ENCODE data around the gene HSPA4L. TPM values are rescaled to one million over a fixed set of nuclear protein-coding genes. Genes with fewer than 3 reads are reported as not detected.

HSPA4L gene
- total and polyA plus RNA-seq, 4 donors: 2.6 to 17.7 (median 7.8) TPM

DNA sequence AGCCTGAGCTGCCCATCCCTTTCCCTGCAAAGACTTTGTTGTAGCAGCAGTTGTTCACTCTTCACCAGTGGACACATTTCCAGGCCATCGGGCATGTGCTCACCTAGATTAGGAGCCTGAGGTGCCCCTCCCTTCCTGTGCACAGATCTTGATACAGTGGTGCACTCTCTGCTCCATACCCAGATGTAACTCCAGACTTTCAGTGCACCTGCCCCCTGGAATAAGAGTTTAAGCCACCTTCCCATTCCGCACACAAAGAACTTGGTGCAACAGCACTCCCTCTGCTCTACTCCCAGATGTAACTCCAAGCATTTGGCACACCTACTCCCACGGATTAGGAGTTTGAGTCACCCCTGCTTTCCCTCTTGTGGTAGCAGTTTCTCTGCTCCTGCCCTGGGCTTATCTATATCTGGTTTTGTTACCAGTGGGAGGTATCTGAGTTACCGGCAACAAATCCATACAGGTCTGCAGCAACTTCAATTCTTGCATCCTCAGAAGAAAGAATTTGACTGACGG lies 62.5 kb downstream of the HSPA4L start:
- WGBS, 2 donors: 84 to 94% methylated on average over 5 of the region's 5 CpGs
- no peak for ATAC-seq (ENCODE audit: low FRiP score)
- intact Hi-C loops (cut with DNase I): no loop called here

DNA sequence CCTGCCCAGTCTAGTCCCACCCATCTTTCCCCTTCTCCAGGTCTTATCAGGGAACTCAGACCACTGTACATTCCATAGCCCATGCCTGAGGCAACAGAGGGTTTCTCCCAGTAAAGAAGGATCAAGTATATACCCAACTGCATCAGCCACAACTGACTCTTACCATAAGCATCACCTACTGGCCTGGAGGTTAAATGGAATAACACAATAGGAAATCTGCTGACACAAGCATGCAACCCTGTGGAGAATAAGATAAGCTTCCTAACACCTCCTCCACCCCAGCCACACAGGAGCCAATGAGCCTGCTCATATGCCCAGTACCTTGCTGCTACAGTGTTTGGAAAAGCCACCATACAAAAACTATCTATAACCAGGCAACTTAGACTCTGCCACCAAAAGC lies 63.9 kb downstream of the HSPA4L start:
- ATAC-seq (ENCODE audit: low FRiP score) (no peak), DNase-seq (no peak)
- no peaks in the 10 kb centered on the region for H3K27me3 ChIP-seq (ENCODE audit: control insufficient read depth in 1 of 2, insufficient read depth in 2 of 2, low read length in 1 of 2)
- intact Hi-C loops (cut with DNase I): no loop called here
- H3K36me3 ChIP-seq (ENCODE audit: control insufficient read depth in 1 of 2, insufficient read depth in 2 of 2, low read length in 1 of 2): no peaks in the 10 kb centered on the region
- no peaks in the 10 kb centered on the region for H3K9me3 ChIP-seq (ENCODE audit: control insufficient read depth, low read length)
- H3K4me3 ChIP-seq (ENCODE audit: low read length in 2 of 2): no peak overlapping the region
- no peak overlapping the region for H3K27ac ChIP-seq (ENCODE audit: low read depth in 1 of 2, low read length in 2 of 2)
- no peaks in the 10 kb centered on the region for H3K4me1 ChIP-seq (ENCODE audit: control insufficient read depth in 1 of 2, insufficient read depth in 2 of 2, low read length in 2 of 2)

More for the DNA sequence above, 62.5 kb downstream of the HSPA4L start:
- H3K27me3 ChIP-seq (ENCODE audit: control insufficient read depth in 1 of 2, insufficient read depth in 2 of 2, low read length in 1 of 2): no peaks in the 10 kb centered on the region
- H3K4me1 ChIP-seq (ENCODE audit: control insufficient read depth in 1 of 2, insufficient read depth in 2 of 2, low read length in 2 of 2): no peaks in the 10 kb centered on the region
- no peak overlapping the region for H3K4me3 ChIP-seq (ENCODE audit: low read length in 2 of 2)
- H3K9me3 ChIP-seq (ENCODE audit: control insufficient read depth, low read length): no peaks in the 10 kb centered on the region
- no peak for DNase-seq
- no peaks in the 10 kb centered on the region for H3K36me3 ChIP-seq (ENCODE audit: control insufficient read depth in 1 of 2, insufficient read depth in 2 of 2, low read length in 1 of 2)
- H3K27ac ChIP-seq (ENCODE audit: low read depth in 1 of 2, low read length in 2 of 2): no peak overlapping the region

DNA sequence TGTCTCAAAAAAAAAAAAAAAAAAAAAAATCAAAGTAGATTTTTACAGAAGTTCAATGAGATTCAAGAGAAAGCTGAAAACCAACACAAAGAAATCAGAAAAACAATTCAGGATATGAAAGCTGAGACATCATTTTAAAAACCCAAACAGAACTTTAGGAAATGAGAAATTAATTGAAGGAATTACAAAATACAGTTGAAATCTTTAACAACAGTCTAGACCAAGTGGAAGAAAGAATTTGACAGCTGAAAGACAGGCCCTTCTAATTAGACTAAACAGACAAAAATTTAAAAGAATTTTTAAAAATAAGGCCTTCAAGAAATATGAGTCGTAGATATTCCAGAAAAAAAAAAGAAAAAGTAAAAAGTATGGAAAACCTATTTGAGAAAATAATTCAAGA lies 64.6 kb downstream of the HSPA4L start:
- 91 to 93% methylated on average over 1 of the region's 1 CpG for WGBS, 2 donors
- Histone ChIP-seq H3K4me1 (ENCODE audit: control insufficient read depth in 1 of 2, insufficient read depth in 2 of 2, low read length in 2 of 2) (no peaks in the 10 kb centered on the region), H3K27me3 (ENCODE audit: control insufficient read depth in 1 of 2, insufficient read depth in 2 of 2, low read length in 1 of 2) (no peaks in the 10 kb centered on the region), H3K27ac (ENCODE audit: low read depth in 1 of 2, low read length in 2 of 2) (no peak overlapping the region), H3K36me3 (ENCODE audit: control insufficient read depth in 1 of 2, insufficient read depth in 2 of 2, low read length in 1 of 2) (no peaks in the 10 kb centered on the region), H3K4me3 (ENCODE audit: low read length in 2 of 2) (no peak overlapping the region), H3K9me3 (ENCODE audit: control insufficient read depth, low read length) (no peaks in the 10 kb centered on the region)
- no peak for DNase-seq
- intact Hi-C loops (cut with DNase I): no loop called here
- no peak for ATAC-seq (ENCODE audit: low FRiP score)

DNA sequence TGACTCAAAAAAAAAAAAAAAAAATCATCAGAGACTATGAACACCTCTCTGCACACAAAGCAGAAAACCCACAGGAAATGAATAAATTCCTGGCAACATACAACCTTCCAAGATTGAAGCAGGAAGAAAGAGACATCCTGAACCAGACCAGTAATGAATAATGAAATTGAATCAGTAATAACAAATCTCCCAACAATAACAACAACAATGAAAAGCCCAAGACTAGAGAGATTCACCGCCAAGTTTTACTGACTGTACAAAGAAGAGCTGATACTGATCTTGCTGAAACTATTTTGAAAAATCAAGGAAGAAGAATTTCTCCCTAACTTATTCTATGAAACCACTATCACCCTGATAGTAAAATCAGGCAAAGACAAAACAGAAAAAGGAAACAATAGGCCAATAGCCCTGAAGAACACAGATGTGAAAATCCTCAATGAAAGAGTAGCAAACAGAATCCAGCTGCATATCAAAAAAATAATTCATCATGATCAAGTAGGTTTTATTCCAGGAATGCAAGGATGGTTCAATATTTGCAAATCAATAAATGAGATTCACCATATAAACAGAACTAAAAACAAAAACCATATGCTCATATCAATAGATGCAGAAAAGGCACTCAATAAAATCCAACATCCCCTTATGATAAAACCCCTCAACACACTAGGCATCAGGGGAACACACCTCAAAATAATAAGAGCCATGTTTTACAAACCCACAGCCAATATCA lies 67.5 kb downstream of the HSPA4L start:
- intact Hi-C loops (cut with DNase I): no loop called here
- H3K36me3 ChIP-seq (ENCODE audit: control insufficient read depth in 1 of 2, insufficient read depth in 2 of 2, low read length in 1 of 2): no peaks in the 10 kb centered on the region
- WGBS, 2 donors: 97% methylated on average over 1 of the region's 1 CpG
- no peak for DNase-seq
- no peak overlapping the region for H3K4me3 ChIP-seq (ENCODE audit: low read length in 2 of 2)
- no peaks in the 10 kb centered on the region for H3K9me3 ChIP-seq (ENCODE audit: control insufficient read depth, low read length)
- no peak overlapping the region for H3K27ac ChIP-seq (ENCODE audit: low read depth in 1 of 2, low read length in 2 of 2)
- no peak for ATAC-seq (ENCODE audit: low FRiP score)
- H3K27me3 ChIP-seq (ENCODE audit: control insufficient read depth in 1 of 2, insufficient read depth in 2 of 2, low read length in 1 of 2): no peaks in the 10 kb centered on the region
- no peaks in the 10 kb centered on the region for H3K4me1 ChIP-seq (ENCODE audit: control insufficient read depth in 1 of 2, insufficient read depth in 2 of 2, low read length in 2 of 2)

DNA sequence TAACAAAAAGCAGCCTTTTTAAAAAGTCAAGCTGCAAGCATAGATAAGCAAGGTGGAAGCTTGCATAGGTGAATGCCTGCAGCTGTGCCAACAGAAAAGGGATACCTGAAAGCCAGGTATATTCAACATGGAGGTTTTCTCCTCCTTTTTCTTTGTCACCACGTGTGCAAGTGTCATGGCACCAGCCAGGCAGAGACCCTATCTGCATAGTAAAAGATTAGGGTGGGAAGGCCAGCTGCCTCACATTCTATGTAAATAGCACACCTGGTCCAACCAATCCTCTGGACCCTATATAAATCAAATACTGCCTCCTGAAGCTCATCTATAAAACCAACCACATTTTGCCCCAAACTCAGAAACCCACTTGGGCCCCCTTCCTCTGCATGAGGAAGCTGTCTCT lies 70.5 kb downstream of the HSPA4L start:
- Histone ChIP-seq H3K27me3 (ENCODE audit: control insufficient read depth in 1 of 2, insufficient read depth in 2 of 2, low read length in 1 of 2) (no peaks in the 10 kb centered on the region), H3K36me3 (ENCODE audit: control insufficient read depth in 1 of 2, insufficient read depth in 2 of 2, low read length in 1 of 2) (no peaks in the 10 kb centered on the region), H3K4me1 (ENCODE audit: control insufficient read depth in 1 of 2, insufficient read depth in 2 of 2, low read length in 2 of 2) (no peaks in the 10 kb centered on the region), H3K4me3 (ENCODE audit: low read length in 2 of 2) (no peak overlapping the region), H3K9me3 (ENCODE audit: control insufficient read depth, low read length) (peaks cover 3% of the 10 kb centered on the region), H3K27ac (ENCODE audit: low read depth in 1 of 2, low read length in 2 of 2) (no peak overlapping the region)
- 17 to 25% methylated on average over 1 of the region's 1 CpG for WGBS, 2 donors
- no peak for ATAC-seq (ENCODE audit: low FRiP score)
- no peak for DNase-seq
- intact Hi-C loops (cut with DNase I): no loop called here

DNA sequence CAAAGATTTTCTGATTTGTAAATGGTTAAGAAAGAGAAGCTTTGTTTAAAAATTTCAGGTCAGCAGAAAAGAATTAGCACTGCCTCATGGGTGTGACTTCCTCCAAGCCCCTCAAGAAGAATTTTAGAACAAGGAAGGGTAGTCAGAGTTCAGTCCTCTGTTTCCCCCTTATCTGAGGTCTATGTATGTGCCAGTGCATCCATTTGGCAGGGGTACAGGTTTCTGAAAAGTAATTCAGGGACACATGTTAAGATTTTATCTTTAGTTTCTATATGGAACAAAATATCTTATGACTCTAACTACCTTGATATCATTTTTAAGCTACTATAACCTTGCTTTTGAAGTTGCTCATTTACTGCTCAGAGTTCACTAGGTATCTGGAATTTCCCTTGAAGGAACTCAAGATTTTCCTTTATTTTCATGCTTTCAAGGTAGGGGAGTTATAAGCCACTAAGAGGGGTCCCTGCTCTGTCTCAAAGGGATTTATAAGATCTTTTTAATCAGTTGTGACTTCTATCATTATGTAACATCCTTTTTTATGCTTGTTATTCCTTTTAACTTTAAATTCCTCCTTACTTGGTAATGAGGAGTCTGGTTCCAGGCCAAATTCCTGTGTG lies 74.2 kb downstream of the HSPA4L start:
- no peak overlapping the region for H3K4me3 ChIP-seq (ENCODE audit: low read length in 2 of 2)
- H3K27ac ChIP-seq (ENCODE audit: low read depth in 1 of 2, low read length in 2 of 2): no peak overlapping the region
- H3K9me3 ChIP-seq (ENCODE audit: control insufficient read depth, low read length): peaks cover 3% of the 10 kb centered on the region
- no peaks in the 10 kb centered on the region for H3K27me3 ChIP-seq (ENCODE audit: control insufficient read depth in 1 of 2, insufficient read depth in 2 of 2, low read length in 1 of 2)
- ATAC-seq (ENCODE audit: low FRiP score): no peak
- H3K4me1 ChIP-seq (ENCODE audit: control insufficient read depth in 1 of 2, insufficient read depth in 2 of 2, low read length in 2 of 2): no peaks in the 10 kb centered on the region
- intact Hi-C loops (cut with DNase I): no loop called here
- DNase-seq: no peak
- no peaks in the 10 kb centered on the region for H3K36me3 ChIP-seq (ENCODE audit: control insufficient read depth in 1 of 2, insufficient read depth in 2 of 2, low read length in 1 of 2)

DNA sequence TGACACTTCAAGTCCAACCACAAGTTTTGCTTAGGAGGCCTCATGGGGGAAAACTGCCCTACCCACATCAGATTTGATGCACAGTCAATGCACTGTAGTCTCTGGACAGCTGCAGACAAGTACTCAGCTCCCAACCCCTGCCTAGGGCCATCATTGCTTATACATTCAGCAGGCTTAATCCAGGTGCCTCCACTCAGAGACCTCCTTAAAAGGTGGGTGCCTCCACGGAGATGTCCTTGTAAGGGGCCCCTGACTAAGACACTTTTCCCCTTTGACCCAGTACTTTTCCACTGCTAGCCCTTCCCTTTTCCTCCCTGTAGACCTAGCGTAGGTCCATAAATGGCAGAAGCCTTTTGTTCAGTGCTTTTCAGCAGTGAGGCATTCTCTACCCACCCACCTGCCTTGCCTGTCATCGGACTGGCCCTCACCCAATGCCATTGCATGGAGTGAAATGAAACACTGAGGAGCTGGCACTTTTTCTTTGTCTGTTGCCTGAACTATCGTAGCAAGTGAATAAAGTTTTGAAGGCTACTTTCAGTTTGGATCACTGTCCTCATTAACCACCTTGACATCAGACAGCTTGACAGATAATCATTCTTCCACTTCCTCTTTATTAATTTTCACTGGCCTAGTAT lies 74.8 kb downstream of the HSPA4L start:
- ATAC-seq (ENCODE audit: low FRiP score) (no peak), DNase-seq (no peak)
- peaks cover 3% of the 10 kb centered on the region for H3K9me3 ChIP-seq (ENCODE audit: control insufficient read depth, low read length)
- no peaks in the 10 kb centered on the region for H3K36me3 ChIP-seq (ENCODE audit: control insufficient read depth in 1 of 2, insufficient read depth in 2 of 2, low read length in 1 of 2)
- no peak overlapping the region for H3K4me3 ChIP-seq (ENCODE audit: low read length in 2 of 2)
- intact Hi-C loops (cut with DNase I): no loop called here
- H3K4me1 ChIP-seq (ENCODE audit: control insufficient read depth in 1 of 2, insufficient read depth in 2 of 2, low read length in 2 of 2): no peaks in the 10 kb centered on the region
- H3K27me3 ChIP-seq (ENCODE audit: control insufficient read depth in 1 of 2, insufficient read depth in 2 of 2, low read length in 1 of 2): no peaks in the 10 kb centered on the region
- H3K27ac ChIP-seq (ENCODE audit: low read depth in 1 of 2, low read length in 2 of 2): no peak overlapping the region
- WGBS, 2 donors: 87 to 91% methylated on average over 4 of the region's 4 CpGs

DNA sequence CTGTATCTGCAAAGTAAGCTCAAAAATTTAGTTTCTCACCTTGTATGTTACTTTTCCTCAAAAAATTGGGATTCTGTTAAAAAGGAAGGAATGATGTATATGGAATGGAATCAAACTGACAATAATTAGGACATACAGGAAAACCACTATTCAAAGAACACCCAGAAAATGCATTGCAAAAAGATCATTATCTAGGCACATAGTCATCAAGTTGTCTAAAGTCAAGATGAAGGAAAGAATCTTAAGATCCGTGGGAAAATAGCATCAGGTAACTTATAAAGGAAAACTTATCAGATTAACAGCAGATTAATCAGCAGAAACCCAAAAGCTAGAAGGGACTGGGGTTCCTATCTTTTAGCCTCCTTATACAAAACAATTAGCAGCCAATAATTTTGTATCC lies 75.5 kb downstream of the HSPA4L start:
- WGBS, 2 donors: 93 to 97% methylated on average over 1 of the region's 1 CpG
- Histone ChIP-seq H3K27me3 (ENCODE audit: control insufficient read depth in 1 of 2, insufficient read depth in 2 of 2, low read length in 1 of 2) (no peaks in the 10 kb centered on the region), H3K36me3 (ENCODE audit: control insufficient read depth in 1 of 2, insufficient read depth in 2 of 2, low read length in 1 of 2) (no peaks in the 10 kb centered on the region), H3K4me1 (ENCODE audit: control insufficient read depth in 1 of 2, insufficient read depth in 2 of 2, low read length in 2 of 2) (no peaks in the 10 kb centered on the region), H3K4me3 (ENCODE audit: low read length in 2 of 2) (no peak overlapping the region), H3K27ac (ENCODE audit: low read depth in 1 of 2, low read length in 2 of 2) (no peak overlapping the region), H3K9me3 (ENCODE audit: control insufficient read depth, low read length) (peaks cover 3% of the 10 kb centered on the region)
- ATAC-seq (ENCODE audit: low FRiP score): no peak
- intact Hi-C loops (cut with DNase I): no loop called here
- DNase-seq: no peak

DNA sequence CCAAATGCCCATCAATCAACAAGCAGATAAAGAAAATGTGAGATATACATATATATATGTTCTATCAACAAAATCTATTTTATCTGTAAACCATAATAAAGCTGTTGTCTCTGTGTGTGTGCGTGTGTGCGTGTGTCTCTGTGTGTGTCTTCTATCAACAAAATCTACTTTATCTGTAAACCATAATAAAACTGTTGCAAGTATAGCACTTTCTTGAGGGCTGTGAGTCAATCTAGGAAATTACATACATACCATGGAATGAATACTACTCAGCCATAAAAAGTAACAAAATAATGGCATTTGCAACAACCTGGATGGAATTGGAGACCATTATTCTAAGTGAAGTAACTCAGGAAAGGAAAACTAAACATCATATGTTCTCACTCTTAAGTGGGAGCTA lies 86.1 kb downstream of the HSPA4L start:
- 71 to 75% methylated on average over 2 of the region's 2 CpGs for WGBS, 2 donors
- ATAC-seq (ENCODE audit: low FRiP score): no peak
- no peaks in the 10 kb centered on the region for H3K27me3 ChIP-seq (ENCODE audit: control insufficient read depth in 1 of 2, insufficient read depth in 2 of 2, low read length in 1 of 2)

More for the DNA sequence above, 86.1 kb downstream of the HSPA4L start:
- intact Hi-C loops (cut with DNase I): no loop called here
- Histone ChIP-seq H3K9me3 (ENCODE audit: control insufficient read depth, low read length) (no peaks in the 10 kb centered on the region), H3K4me3 (ENCODE audit: low read length in 2 of 2) (no peak overlapping the region), H3K4me1 (ENCODE audit: control insufficient read depth in 1 of 2, insufficient read depth in 2 of 2, low read length in 2 of 2) (no peaks in the 10 kb centered on the region), H3K36me3 (ENCODE audit: control insufficient read depth in 1 of 2, insufficient read depth in 2 of 2, low read length in 1 of 2) (no peaks in the 10 kb centered on the region), H3K27ac (ENCODE audit: low read depth in 1 of 2, low read length in 2 of 2) (no peak overlapping the region)
- no peak for DNase-seq

Measured in aorta (tissue), 5 donors.